IMR-90 (cell line): ENCODE data around the gene PNLIP. TPM values are rescaled to one million over a fixed set of nuclear protein-coding genes. Genes with fewer than 3 reads are reported as not detected.

ENCODE experiments used
- ATAC-seq: fragments of 200-7000 bp; cut with Tn5 transposase; 2 replicates; pipeline ENCODE4 v1.9.1; 2020; ENCODE audit warnings: low read depth, mild to moderate bottlenecking, moderate library complexity
- BruUV-seq: library from RNA; stranded (reverse); fragments of 400-500 nt; replicated peaks from 2 replicates; lab custom pipeline; 2021; lab: Mats Ljungman, UMichigan
- CTCF ChIA-PET: fragments of 300-600 bp; formaldehyde crosslinking; extraction: SDS; loops from one replicate; lab custom pipeline; 2021; ENCODE audit warnings: antibody characterized with exemption; lab: Yijun Ruan, JAX
- POLR2A ChIA-PET: fragments of 300-600 bp; sonication (Branson Sonifier 250); formaldehyde crosslinking; loops from one replicate; lab custom pipeline; 2022; ENCODE audit warnings: antibody characterized with exemption; ENCODE audit not compliant: unreplicated experiment; lab: Charles Lee
- DNase-seq: peaks from one replicate; pipeline ENCODE4 v3.0.0; 2013
- H2AFZ ChIP-seq: replicated peaks from 2 replicates; pipeline ENCODE3; 2013; ENCODE audit warnings: low read length, mild to moderate bottlenecking; ENCODE audit not compliant: poor library complexity
- H2AK5ac ChIP-seq: 2 replicates; pipeline ENCODE4 v1.6.1; 2013; ENCODE audit warnings: low read depth, low read length, inconsistent platforms
- H2AK9ac ChIP-seq: replicated peaks from 2 replicates; pipeline ENCODE3; 2013; ENCODE audit warnings: mild to moderate bottlenecking, low read depth, low read length, moderate library complexity; ENCODE audit not compliant: poor library complexity
- H2BK120ac ChIP-seq: 2 replicates; pipeline ENCODE4 v1.6.1; 2013; ENCODE audit warnings: low read depth, low read length, inconsistent platforms
- H2BK15ac ChIP-seq: 3 replicates; pipeline ENCODE4 v1.6.1; 2013; ENCODE audit warnings: low read depth, low read length, inconsistent platforms
- H2BK20ac ChIP-seq: 2 replicates; pipeline ENCODE4 v1.6.1; 2013; ENCODE audit warnings: low read depth, mild to moderate bottlenecking, inconsistent platforms, low read length, moderate library complexity
- H2BK5ac ChIP-seq: 2 replicates; pipeline ENCODE4 v1.6.1; 2013; ENCODE audit warnings: mild to moderate bottlenecking, low read depth, low read length, inconsistent platforms; ENCODE audit not compliant: poor library complexity, severe bottlenecking
- H3K14ac ChIP-seq: replicated peaks from 2 replicates; pipeline ENCODE4 v1.6.1; 2013; ENCODE audit warnings: low read depth, low read length, inconsistent platforms
- H3K18ac ChIP-seq: 2 replicates; pipeline ENCODE4 v1.6.1; 2013; ENCODE audit warnings: low read depth, low read length, control low read depth
- H3K23ac ChIP-seq: 2 replicates; pipeline ENCODE4 v1.6.1; 2013; ENCODE audit warnings: low read depth, low read length, inconsistent platforms
- H3K27ac ChIP-seq: 2 replicates; pipeline ENCODE4 v1.5.1; 2013; ENCODE audit warnings: mild to moderate bottlenecking, control low read depth, low read length; ENCODE audit not compliant: insufficient read depth
- H3K27me3 ChIP-seq: 2 replicates; pipeline ENCODE4 v1.6.1; 2013; ENCODE audit warnings: low read length; ENCODE audit not compliant: control insufficient read depth, insufficient read depth
- H3K36me3 ChIP-seq: 2 replicates; pipeline ENCODE4 v1.6.1; 2013; ENCODE audit warnings: low read length, mixed read lengths; ENCODE audit not compliant: control insufficient read depth, insufficient read depth
- H3K4ac ChIP-seq: 2 replicates; pipeline ENCODE4 v1.6.1; 2013; ENCODE audit warnings: low read depth, low read length, inconsistent platforms
- H3K4me1 ChIP-seq: 2 replicates; pipeline ENCODE4 v1.6.1; 2013; ENCODE audit warnings: low read length, mixed read lengths; ENCODE audit not compliant: control insufficient read depth, insufficient read depth
- H3K4me2 ChIP-seq: 2 replicates; pipeline ENCODE4 v1.6.1; 2013; ENCODE audit warnings: low read depth, mild to moderate bottlenecking, control low read depth, low read length, moderate library complexity
- H3K4me3 ChIP-seq: 2 replicates; pipeline ENCODE4 v1.5.1; 2013; ENCODE audit warnings: low read depth, mild to moderate bottlenecking, control low read depth, low read length, moderate library complexity; ENCODE audit not compliant: insufficient read depth
- H3K56ac ChIP-seq: 2 replicates; pipeline ENCODE4 v1.6.1; 2013; ENCODE audit warnings: low read length, inconsistent platforms; ENCODE audit not compliant: insufficient read depth; ENCODE audit errors: extremely low read depth
- H3K79me1 ChIP-seq, 2 experiments: 2 replicates each; pipeline ENCODE4 v1.6.1; 2013; ENCODE audit warnings: low read length in 2 of 2, inconsistent platforms in 1 of 2, low read depth in 1 of 2
- H3K9ac ChIP-seq: 2 replicates; pipeline ENCODE4 v1.6.1; 2013; ENCODE audit warnings: low read depth, low read length, control low read depth
- H3K9me1 ChIP-seq: 2 replicates; pipeline ENCODE4 v1.6.1; 2013; ENCODE audit warnings: low read length, inconsistent platforms; ENCODE audit not compliant: insufficient read depth
- H3K9me3 ChIP-seq: 2 replicates; pipeline ENCODE4 v1.6.1; 2013; ENCODE audit warnings: low read length; ENCODE audit not compliant: control insufficient read depth, insufficient read depth
- H4K20me1 ChIP-seq: 2 replicates; pipeline ENCODE4 v1.6.1; 2013; ENCODE audit warnings: low read length, inconsistent platforms; ENCODE audit not compliant: insufficient read depth
- H4K5ac ChIP-seq: 2 replicates; pipeline ENCODE4 v1.6.1; 2013; ENCODE audit warnings: mild to moderate bottlenecking, low read depth, low read length, control low read depth
- H4K8ac ChIP-seq, 2 experiments: 2 replicates each; pipeline ENCODE4 v1.6.1; 2013; ENCODE audit warnings: low read depth in 2 of 2, low read length in 2 of 2, control low read depth in 1 of 2, inconsistent platforms in 1 of 2
- H4K91ac ChIP-seq: 2 replicates; pipeline ENCODE4 v1.6.1; 2013; ENCODE audit warnings: low read depth, low read length, inconsistent platforms; ENCODE audit not compliant: insufficient read depth
- BHLHE40 ChIP-seq: fragments of 150-350 bp; IDR thresholded peaks from 2 replicates; pipeline ENCODE4 v1.6.1; 2016; ENCODE audit warnings: mild to moderate bottlenecking, low read depth, low read length
- CEBPB ChIP-seq: IDR thresholded peaks from 2 replicates; pipeline ENCODE4 v1.6.1; 2012; ENCODE audit warnings: low read depth, low read length, improper control_type of control experiment
- CHD1 ChIP-seq: IDR thresholded peaks from 2 replicates; pipeline ENCODE4 v1.6.1; 2012; ENCODE audit warnings: low read depth, low read length, improper control_type of control experiment
- CTCF ChIP-seq: conservative IDR thresholded peaks from 2 replicates; pipeline ENCODE4 v1.5.1; 2012; ENCODE audit warnings: mild to moderate bottlenecking, low read depth, low read length, improper control_type of control experiment
- FOS ChIP-seq: fragments of 150-350 bp; IDR thresholded peaks from 2 replicates; pipeline ENCODE4 v1.6.1; 2016; ENCODE audit warnings: low read depth, low read length
- MAFK ChIP-seq: IDR thresholded peaks from 2 replicates; pipeline ENCODE4 v1.6.1; 2012; ENCODE audit warnings: low read depth, low read length, improper control_type of control experiment
- MXI1 ChIP-seq: IDR thresholded peaks from 2 replicates; pipeline ENCODE4 v1.6.1; 2012; ENCODE audit warnings: low read depth, mild to moderate bottlenecking, low read length, moderate library complexity, borderline replicate concordance
- NFE2L2 ChIP-seq: fragments of 150-350 bp; IDR thresholded peaks from 2 replicates; pipeline ENCODE4 v1.6.1; 2016; ENCODE audit warnings: low read depth, mild to moderate bottlenecking, low read length
- POLR2A ChIP-seq: IDR thresholded peaks from 2 replicates; pipeline ENCODE4 v1.6.1; 2012; ENCODE audit warnings: mild to moderate bottlenecking, low read depth, low read length
- RAD21 ChIP-seq: IDR thresholded peaks from 2 replicates; pipeline ENCODE4 v1.6.1; 2012; ENCODE audit warnings: low read length, improper control_type of control experiment
- RCOR1 ChIP-seq: IDR thresholded peaks from 2 replicates; pipeline ENCODE4 v1.6.1; 2012; ENCODE audit warnings: mild to moderate bottlenecking, low read length, improper control_type of control experiment; ENCODE audit not compliant: insufficient replicate concordance
- RFX5 ChIP-seq: IDR thresholded peaks from 2 replicates; pipeline ENCODE4 v1.8.0; 2012; ENCODE audit warnings: low read depth, mild to moderate bottlenecking, low read length, moderate library complexity
- SMC3 ChIP-seq: fragments of 150-350 bp; IDR thresholded peaks from 2 replicates; pipeline ENCODE4 v1.6.1; 2016; ENCODE audit warnings: low read depth, mild to moderate bottlenecking, antibody characterized with exemption, low read length, moderate library complexity
- USF2 ChIP-seq: fragments of 150-350 bp; IDR thresholded peaks from 2 replicates; pipeline ENCODE4 v1.6.1; 2017; ENCODE audit warnings: mild to moderate bottlenecking, antibody characterized with exemption, low read length, low read depth
- WGBS, 2 experiments: methylation state at CpG; one replicate each; pipeline versions ENCODE4 v1.1.5 to v1.1.7; 2013; ENCODE audit warnings: missing lambda C conversion rate in 2 of 2; ENCODE audit not compliant: insufficient read length in 1 of 2; ENCODE audit errors: extremely low coverage in 2 of 2; 5-methylcytosine and 5-hydroxymethylcytosine counted together
- dilution Hi-C: fragments of 300-500 bp; cut with HindIII; formaldehyde crosslinking; loops from one replicate; pipeline ENCODE4 v1.14.3; 2018; ENCODE audit warnings: low sequenced_read_pairs; ENCODE audit not compliant: unreplicated experiment
- in situ Hi-C: fragments of 300-500 bp; cut with MboI; formaldehyde crosslinking; loops from 3 replicates; pipeline ENCODE4 v1.14.3; 2019; ENCODE audit warnings: low sequenced_read_pairs, inconsistent platforms, mixed read lengths
- intact Hi-C: fragments of 100-400 bp; cut with micrococcal nuclease; formaldehyde crosslinking; loops from 2 replicates; pipeline ENCODE4 v1.10.0; 2022
- polyA plus RNA-seq, 3 experiments: library from polyadenylated mRNA; depleted of rRNA; stranded (reverse); fragments of >200 nt; gene quantifications; 2 replicates each; pipeline ENCODE4 v1.2.3, GENCODE V29; 2012; ENCODE audit warnings: low replicate concordance in 1 of 3
- total RNA-seq: library from RNA; depleted of rRNA; stranded (reverse); fragments of >200 nt; gene quantifications from 2 replicates; pipeline ENCODE4 v1.2.3, GENCODE V29; 2012

PNLIP gene
- total and polyA plus RNA-seq, 2 of the 4 experiments (the other 2 are of a cell fraction), result not detected

DNA sequence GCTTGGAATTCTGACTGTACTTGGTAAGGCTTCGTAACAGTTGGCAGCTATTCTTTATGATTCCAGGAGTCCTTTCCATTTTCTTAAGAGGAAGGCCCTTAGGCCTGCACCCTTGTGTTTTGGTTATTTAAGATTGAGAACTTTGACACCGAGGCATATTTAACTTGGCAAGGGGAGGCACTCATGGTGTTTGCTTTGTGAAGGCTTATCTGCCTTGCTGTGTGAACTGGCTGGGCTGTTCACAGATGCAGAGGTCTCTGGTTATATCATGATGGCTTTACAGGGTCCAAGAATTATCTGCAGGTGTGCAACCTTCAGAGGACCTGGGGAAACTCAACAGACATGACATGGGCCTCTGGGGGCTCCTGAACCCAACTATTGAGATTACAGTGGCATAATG is 44.2 kb downstream of the PNLIP start:
- Histone ChIP-seq H3K36me3 (no peaks in the 10 kb centered on the region), H3K56ac (no peak overlapping the region), H3K79me1 (no peaks in the 10 kb centered on the region), H2BK120ac (no peak overlapping the region), H3K4ac (no peak overlapping the region), H3K4me3 (no peak overlapping the region), H3K18ac (no peak overlapping the region), H4K20me1 (no peaks in the 10 kb centered on the region), H2AK5ac (no peak overlapping the region), H2AK9ac (no peak overlapping the region), H3K14ac (no peak overlapping the region), H3K27me3 (no peaks in the 10 kb centered on the region), H3K23ac (no peak overlapping the region), H2BK15ac (no peak overlapping the region), H3K4me1 (no peaks in the 10 kb centered on the region), H3K9me1 (no peaks in the 10 kb centered on the region), H3K9ac (no peak overlapping the region), H2AFZ (no peak overlapping the region), H2BK20ac (no peak overlapping the region), H4K5ac (no peak overlapping the region), H3K27ac (no peak overlapping the region), H3K4me2 (no peak overlapping the region), H4K8ac (no peak overlapping the region), H2BK5ac (no peak overlapping the region), H4K91ac (no peak overlapping the region), H3K9me3 (no peaks in the 10 kb centered on the region)
- BruUV-seq, result no TSS peak
- intact Hi-C loops (no loop called here), in situ Hi-C loops (no loop called here), dilution Hi-C loops (no loop called here)
- ChIA-PET POLR2A (no interaction called here), CTCF (no interaction called here)
- WGBS, 2 experiments, result 63% methylated on average over 2 of the region's 2 CpGs; no CpG with 5 or more reads in 1 of the 2 experiments
- DNase-seq, result no peak
- no peak for TF ChIP-seq RFX5
- no peak for TF ChIP-seq POLR2A
- no peak for TF ChIP-seq MAFK
- no peak for TF ChIP-seq BHLHE40
- no peak for TF ChIP-seq NFE2L2
- no peak for TF ChIP-seq CHD1
- TF ChIP-seq FOS, result no peak
- no peak for TF ChIP-seq RAD21
- TF ChIP-seq RCOR1, result no peak
- no peak for TF ChIP-seq MXI1
- no peak for TF ChIP-seq SMC3
- TF ChIP-seq CEBPB, result no peak
- TF ChIP-seq CTCF, result no peak
- TF ChIP-seq USF2, result no peak
- no peak for ATAC-seq
